ENCODE measurements around the gene YAP1. TPM values are rescaled to one million over a fixed set of nuclear protein-coding genes. Genes with fewer than 3 reads are reported as not detected.

The YAP1 gene
- polyA plus RNA-seq, 1 experiment, result 139 TPM

DNA sequence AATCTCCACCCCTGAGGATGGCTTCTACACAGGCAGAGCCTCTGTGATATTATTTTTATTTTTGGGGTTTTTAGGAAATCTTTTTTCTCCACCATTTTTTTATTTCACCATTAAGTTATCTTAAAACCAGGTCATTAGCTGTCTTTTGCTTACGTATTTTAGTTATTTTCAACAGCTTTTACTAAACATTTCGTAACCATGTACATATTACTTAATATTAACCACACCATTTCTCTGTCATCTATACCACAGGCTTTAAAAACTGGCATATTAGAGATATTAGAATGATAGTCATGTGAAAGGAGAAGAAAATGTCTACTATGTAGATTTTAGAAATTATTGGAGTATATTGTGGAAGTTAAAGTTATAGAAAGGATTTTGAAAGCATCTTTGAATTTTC is 37.4 kb downstream of the YAP1 start:
- Histone ChIP-seq H3K36me3 (ENCODE audit: control insufficient read depth, insufficient read depth, low read length) (no peaks in the 10 kb centered on the region), H3K27me3 (ENCODE audit: control insufficient read depth, insufficient read depth, low read length) (no peaks in the 10 kb centered on the region), H3K4me3 (ENCODE audit: low read depth, low read length) (no peak overlapping the region)
- ChIA-PET POLR2A (no interaction called here), CTCF (interaction anchor here (0.8 to 0.9 kb wide), 2 partner anchors 12 to 36 kb away, joined by 3 read pairs; no protein-coding TSS in a partner anchor)
- DNase-seq (ENCODE audit: low read depth), result no peak
- TF ChIP-seq CTCF (IDR thresholded peaks at IDR 0.05; ENCODE audit: insufficient read depth, low read depth, low read length), result no peak

- TF ChIP-seq CTCF (IDR thresholded peaks at IDR 0.05; ENCODE audit: insufficient read depth, low read depth, low read length), result no peak
- POLR2A ChIA-PET, result no interaction called here
- CTCF ChIA-PET, result interaction anchor here (0.8 to 0.9 kb wide), 2 partner anchors 12 to 35 kb away, joined by 3 read pairs; no protein-coding TSS in a partner anchor
Observed at GRCh38 chr11:102148059-102148458, 37.8 kb downstream of the YAP1 start.

DNA sequence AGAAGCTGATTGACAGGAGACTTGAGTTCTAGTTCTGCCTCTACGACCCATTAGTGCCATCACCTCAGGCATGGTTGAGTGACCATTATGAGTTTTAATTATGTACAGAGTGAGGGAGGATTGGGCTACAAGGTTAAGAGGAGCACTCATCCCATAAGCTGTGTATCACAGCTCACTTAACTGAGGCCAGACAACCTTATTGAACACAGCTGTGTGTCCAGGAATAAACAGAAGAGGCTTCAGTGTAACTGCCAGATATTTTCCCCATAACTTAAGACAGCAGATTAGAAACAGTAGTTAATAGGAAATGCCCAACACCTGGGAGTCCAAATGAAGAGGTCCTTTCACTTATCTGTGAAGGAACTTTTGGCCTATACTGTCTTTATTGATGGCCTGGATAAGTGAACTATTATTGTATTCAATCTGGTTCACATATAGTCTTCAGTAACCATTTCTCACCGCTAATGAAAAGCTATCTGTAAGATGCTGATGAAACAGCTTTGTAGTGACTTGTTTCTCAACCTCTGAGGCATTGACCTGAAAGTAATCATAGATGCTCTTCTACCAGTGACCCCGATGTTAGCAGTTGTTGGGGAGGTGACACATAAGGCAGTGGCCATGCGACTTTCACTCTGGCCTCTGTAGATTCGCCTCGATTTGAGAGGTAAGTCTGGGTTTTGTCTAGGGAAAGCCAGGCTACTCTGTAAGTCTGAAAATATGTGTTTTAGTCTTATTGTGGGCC is 41.7 kb downstream of the YAP1 start:
- Histone ChIP-seq H3K4me3 (ENCODE audit: low read depth, low read length) (no peak overlapping the region), H3K27me3 (ENCODE audit: control insufficient read depth, insufficient read depth, low read length) (no peaks in the 10 kb centered on the region), H3K36me3 (ENCODE audit: control insufficient read depth, insufficient read depth, low read length) (no peaks in the 10 kb centered on the region)
- DNase-seq (ENCODE audit: low read depth), result no peak
- ChIA-PET CTCF (interaction anchor here (1.2 kb wide), 1 partner anchor 10 kb away, joined by 3 read pairs; no protein-coding TSS in a partner anchor), POLR2A (interaction anchor here (0.5 kb wide), 1 partner anchor 20 kb away, joined by 8 read pairs; no protein-coding TSS in a partner anchor)
- no peak for TF ChIP-seq CTCF (IDR thresholded peaks at IDR 0.05; ENCODE audit: insufficient read depth, low read depth, low read length)

More at GRCh38 chr11:102148059-102148458, 37.8 kb downstream of the YAP1 start:
- H3K36me3 ChIP-seq (ENCODE audit: control insufficient read depth, insufficient read depth, low read length), result no peaks in the 10 kb centered on the region
- H3K27me3 ChIP-seq (ENCODE audit: control insufficient read depth, insufficient read depth, low read length), result no peaks in the 10 kb centered on the region
- no peak for DNase-seq (ENCODE audit: low read depth)
- H3K4me3 ChIP-seq (ENCODE audit: low read depth, low read length), result no peak overlapping the region

DNA sequence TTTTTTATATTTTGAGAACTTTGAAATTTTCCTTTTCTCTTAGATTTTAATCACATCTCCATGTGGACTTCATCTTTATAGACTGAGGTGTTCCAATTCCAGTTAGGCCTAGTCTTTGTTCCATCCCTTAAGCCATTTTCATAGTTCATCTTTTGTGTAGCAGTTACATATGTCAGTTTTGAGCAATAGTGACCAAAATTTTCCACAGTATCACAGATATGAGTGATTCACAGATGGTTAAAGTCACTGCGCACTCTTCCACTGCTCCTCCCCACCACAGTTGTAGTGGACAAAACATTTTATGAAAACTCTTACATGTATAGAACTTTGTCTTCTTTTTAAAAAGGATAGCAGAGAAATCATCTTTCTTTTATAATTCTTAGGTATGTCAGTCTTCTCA is 42.8 kb downstream of the YAP1 start:
- H3K36me3 ChIP-seq (ENCODE audit: control insufficient read depth, insufficient read depth, low read length), result no peaks in the 10 kb centered on the region
- CTCF ChIA-PET, result no interaction called here
- no peak for DNase-seq (ENCODE audit: low read depth)
- TF ChIP-seq CTCF (IDR thresholded peaks at IDR 0.05; ENCODE audit: insufficient read depth, low read depth, low read length), result no peak
- no peak overlapping the region for H3K4me3 ChIP-seq (ENCODE audit: low read depth, low read length)
- no peaks in the 10 kb centered on the region for H3K27me3 ChIP-seq (ENCODE audit: control insufficient read depth, insufficient read depth, low read length)
- POLR2A ChIA-PET, result no interaction called here

GRCh38 chr11:102154806-102155205 is 44.6 kb downstream of the YAP1 start:
- no peaks in the 10 kb centered on the region for H3K27me3 ChIP-seq (ENCODE audit: control insufficient read depth, insufficient read depth, low read length)
- ChIA-PET CTCF (no interaction called here), POLR2A (no interaction called here)
- no peaks in the 10 kb centered on the region for H3K36me3 ChIP-seq (ENCODE audit: control insufficient read depth, insufficient read depth, low read length)
- no peak overlapping the region for H3K4me3 ChIP-seq (ENCODE audit: low read depth, low read length)
- TF ChIP-seq CTCF (IDR thresholded peaks at IDR 0.05; ENCODE audit: insufficient read depth, low read depth, low read length), result no peak
- DNase-seq (ENCODE audit: low read depth), result no peak
